Astrocyte (in vitro differentiated cells and primary cell): Measurements from ENCODE around the gene KIRREL3. TPM values are rescaled to one million over a fixed set of nuclear protein-coding genes. Genes with fewer than 3 reads are reported as not detected.

Experiments
- DNase-seq: peaks from one replicate; pipeline ENCODE4 v3.0.0-alpha.2; 2010; ENCODE audit warnings: low read depth
- FAIRE-seq: peaks from 2 replicates; lab custom pipeline; 2011; peaks lifted over from hg19 to GRCh38; lab: Jason Lieb, UNC
- H2AFZ ChIP-seq: 2 replicates; pipeline ENCODE4 v1.6.0; 2012; ENCODE audit warnings: low read depth, low read length, inconsistent platforms
- H3K27ac ChIP-seq: 2 replicates; pipeline ENCODE4 v1.5.1; 2011; ENCODE audit warnings: low read depth, low read length, inconsistent platforms
- H3K27me3 ChIP-seq: 2 replicates; pipeline ENCODE4 v1.6.0; 2011; ENCODE audit warnings: low read length, inconsistent platforms; ENCODE audit not compliant: insufficient read depth
- H3K36me3 ChIP-seq: 2 replicates; pipeline ENCODE4 v1.5.1; 2011; ENCODE audit warnings: low read length, inconsistent platforms; ENCODE audit not compliant: insufficient read depth
- H3K4me1 ChIP-seq: 2 replicates; pipeline ENCODE4 v1.5.1; 2011; ENCODE audit warnings: low read length, inconsistent platforms; ENCODE audit not compliant: insufficient read depth
- H3K4me2 ChIP-seq: 2 replicates; pipeline ENCODE4 v1.6.0; 2012; ENCODE audit warnings: low read length, inconsistent platforms
- H3K4me3 ChIP-seq: 2 replicates; pipeline ENCODE4 v1.5.1; 2011; ENCODE audit warnings: low read depth, mild to moderate bottlenecking, low read length, inconsistent platforms; ENCODE audit not compliant: insufficient read depth
- H3K79me2 ChIP-seq: 2 replicates; pipeline ENCODE4 v1.6.0; 2012; ENCODE audit warnings: mild to moderate bottlenecking, low read length, inconsistent platforms; ENCODE audit not compliant: insufficient read depth
- H3K9ac ChIP-seq: 2 replicates; pipeline ENCODE4 v1.6.0; 2012; ENCODE audit warnings: mild to moderate bottlenecking, low read length, inconsistent platforms
- H3K9me3 ChIP-seq: 2 replicates; pipeline ENCODE4 v1.5.1; 2012; ENCODE audit warnings: low read depth, mild to moderate bottlenecking, low read length, inconsistent platforms; ENCODE audit not compliant: insufficient read depth
- H4K20me1 ChIP-seq: 2 replicates; pipeline ENCODE4 v1.6.0; 2012; ENCODE audit warnings: low read length, inconsistent platforms; ENCODE audit not compliant: insufficient read depth
- H3K27ac Mint-ChIP-seq: one replicate; pipeline ENCODE4 v1.8.0; 2021; ENCODE audit warnings: mild to moderate bottlenecking, mixed read lengths; ENCODE audit not compliant: unreplicated experiment
- H3K27me3 Mint-ChIP-seq: one replicate; pipeline ENCODE4 v1.8.0; 2021; ENCODE audit warnings: low read depth, mixed read lengths; ENCODE audit not compliant: unreplicated experiment
- H3K36me3 Mint-ChIP-seq: one replicate; pipeline ENCODE4 v1.8.0; 2021; ENCODE audit warnings: low read depth, mixed read lengths; ENCODE audit not compliant: unreplicated experiment
- H3K4me1 Mint-ChIP-seq: one replicate; pipeline ENCODE4 v1.8.0; 2021; ENCODE audit warnings: low read depth, mixed read lengths; ENCODE audit not compliant: unreplicated experiment
- H3K4me3 Mint-ChIP-seq: one replicate; pipeline ENCODE4 v1.8.0; 2021; ENCODE audit warnings: mild to moderate bottlenecking, moderate library complexity, mixed read lengths; ENCODE audit not compliant: unreplicated experiment
- H3K9me3 Mint-ChIP-seq: one replicate; pipeline ENCODE4 v1.8.0; 2021; ENCODE audit warnings: mild to moderate bottlenecking, mixed read lengths; ENCODE audit not compliant: unreplicated experiment
- EZH2 ChIP-seq: IDR thresholded peaks from 2 replicates; pipeline ENCODE4 v1.6.1; 2012; ENCODE audit warnings: mild to moderate bottlenecking, low read length, inconsistent platforms; ENCODE audit not compliant: insufficient read depth
- total RNA-seq: library from RNA; stranded (reverse); gene quantifications from 2 replicates; pipeline ENCODE4 v1.2.1, GENCODE V29; 2021
- TF ChIP-seq, protein P1 (sequence below): IDR thresholded peaks from 2 replicates; pipeline ENCODE4 v1.5.1; 2011; ENCODE audit warnings: low read depth, mild to moderate bottlenecking, inconsistent platforms, low read length, moderate library complexity; ENCODE audit not compliant: insufficient read depth

KIRREL3 gene
- total RNA-seq, 1 donor from 2014 or later = 0.91 TPM

GRCh38 chr11:126444072-126444471 lies 556.5 kb downstream of the KIRREL3 start:
- no peaks in the 10 kb centered on the region for H3K9me3 Mint-ChIP-seq
- no peak for DNase-seq
- no peaks in the 10 kb centered on the region for H3K4me1 ChIP-seq

GRCh38 chr11:126443120-126443519 lies 557.5 kb downstream of the KIRREL3 start:
- Mint-ChIP-seq H3K27me3 (peaks cover 50% of the 10 kb centered on the region), H3K36me3 (no peaks in the 10 kb centered on the region), H3K27ac (no peak overlapping the region), H3K9me3 (no peaks in the 10 kb centered on the region), H3K4me1 (no peaks in the 10 kb centered on the region), H3K4me3 (no peak overlapping the region)
- H3K9me3 ChIP-seq = no peaks in the 10 kb centered on the region
- TF ChIP-seq, protein P1, sequence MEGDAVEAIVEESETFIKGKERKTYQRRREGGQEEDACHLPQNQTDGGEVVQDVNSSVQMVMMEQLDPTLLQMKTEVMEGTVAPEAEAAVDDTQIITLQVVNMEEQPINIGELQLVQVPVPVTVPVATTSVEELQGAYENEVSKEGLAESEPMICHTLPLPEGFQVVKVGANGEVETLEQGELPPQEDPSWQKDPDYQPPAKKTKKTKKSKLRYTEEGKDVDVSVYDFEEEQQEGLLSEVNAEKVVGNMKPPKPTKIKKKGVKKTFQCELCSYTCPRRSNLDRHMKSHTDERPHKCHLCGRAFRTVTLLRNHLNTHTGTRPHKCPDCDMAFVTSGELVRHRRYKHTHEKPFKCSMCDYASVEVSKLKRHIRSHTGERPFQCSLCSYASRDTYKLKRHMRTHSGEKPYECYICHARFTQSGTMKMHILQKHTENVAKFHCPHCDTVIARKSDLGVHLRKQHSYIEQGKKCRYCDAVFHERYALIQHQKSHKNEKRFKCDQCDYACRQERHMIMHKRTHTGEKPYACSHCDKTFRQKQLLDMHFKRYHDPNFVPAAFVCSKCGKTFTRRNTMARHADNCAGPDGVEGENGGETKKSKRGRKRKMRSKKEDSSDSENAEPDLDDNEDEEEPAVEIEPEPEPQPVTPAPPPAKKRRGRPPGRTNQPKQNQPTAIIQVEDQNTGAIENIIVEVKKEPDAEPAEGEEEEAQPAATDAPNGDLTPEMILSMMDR = no peak
- no peak for TF ChIP-seq EZH2
- no peaks in the 10 kb centered on the region for H3K4me1 ChIP-seq
- no peak overlapping the region for H3K4me3 ChIP-seq
- DNase-seq (no peak), FAIRE-seq (no peak)
- H3K27me3 ChIP-seq = no peaks in the 10 kb centered on the region
- H3K4me2 ChIP-seq = no peak overlapping the region
- no peaks in the 10 kb centered on the region for H3K36me3 ChIP-seq
- H4K20me1 ChIP-seq = no peaks in the 10 kb centered on the region
- H2AFZ ChIP-seq = no peak overlapping the region
- H3K9ac ChIP-seq = no peak overlapping the region
- H3K27ac ChIP-seq = no peak overlapping the region
- no peaks in the 10 kb centered on the region for H3K79me2 ChIP-seq

More at GRCh38 chr11:126444072-126444471, 556.5 kb downstream of the KIRREL3 start:
- FAIRE-seq = no peak
- H3K27ac Mint-ChIP-seq = no peak overlapping the region
- no peak overlapping the region for H3K9ac ChIP-seq
- TF ChIP-seq, protein P1 = no peak
- TF ChIP-seq EZH2 = no peak
- no peaks in the 10 kb centered on the region for H3K9me3 ChIP-seq
- no peak overlapping the region for H3K27ac ChIP-seq
- H3K36me3 Mint-ChIP-seq = no peaks in the 10 kb centered on the region
- no peak overlapping the region for H3K4me3 Mint-ChIP-seq
- no peak overlapping the region for H3K4me2 ChIP-seq
- no peaks in the 10 kb centered on the region for H3K36me3 ChIP-seq
- H3K27me3 ChIP-seq = no peaks in the 10 kb centered on the region
- H3K4me1 Mint-ChIP-seq = no peaks in the 10 kb centered on the region
- H3K27me3 Mint-ChIP-seq = peaks cover 52% of the 10 kb centered on the region
- H4K20me1 ChIP-seq = no peaks in the 10 kb centered on the region
- H3K4me3 ChIP-seq = no peak overlapping the region
- H3K79me2 ChIP-seq = no peaks in the 10 kb centered on the region
- H2AFZ ChIP-seq = no peak overlapping the region

DNA sequence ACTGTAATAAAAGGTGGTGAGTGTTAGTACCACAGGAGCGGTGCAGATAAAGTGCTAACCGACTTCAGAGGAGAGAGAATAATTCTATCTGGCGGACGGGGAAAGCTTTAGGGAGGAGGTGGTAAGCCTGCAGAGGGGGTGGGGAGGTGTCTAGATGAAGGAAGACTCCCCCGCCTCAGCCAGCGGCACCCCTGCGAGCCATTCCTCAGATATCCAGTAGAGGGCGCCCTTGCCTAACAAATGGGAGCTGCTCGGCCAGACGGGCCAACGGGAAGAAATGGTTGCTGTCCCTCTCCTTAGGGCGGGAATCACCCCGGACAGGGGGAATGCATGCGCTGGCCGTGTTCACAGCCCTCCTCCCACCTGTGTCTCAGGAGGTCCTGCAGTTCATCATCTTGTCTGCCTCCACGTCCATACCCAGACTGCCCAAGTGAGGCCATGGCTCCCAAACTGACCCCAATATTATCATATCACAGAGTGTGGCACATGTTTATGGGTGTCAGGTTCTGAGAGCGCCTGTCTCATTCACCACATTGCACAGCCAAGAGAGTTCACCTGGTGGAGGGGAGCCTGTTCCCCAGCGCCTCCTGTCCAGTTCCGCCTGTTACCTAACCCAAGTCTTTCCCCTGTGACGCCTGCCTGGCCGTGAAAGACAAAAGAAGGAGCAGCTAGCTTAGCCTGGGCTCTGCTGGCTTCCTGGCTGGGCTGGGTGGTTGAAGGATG lies 559.6 kb downstream of the KIRREL3 start:
- no peak overlapping the region for H3K4me3 ChIP-seq
- no peak overlapping the region for H2AFZ ChIP-seq
- TF ChIP-seq EZH2 = no peak
- TF ChIP-seq, protein P1 = peak; percentile 80
- Mint-ChIP-seq H3K9me3 (no peaks in the 10 kb centered on the region), H3K4me3 (no peak overlapping the region), H3K4me1 (no peaks in the 10 kb centered on the region), H3K27me3 (peaks cover 36% of the 10 kb centered on the region), H3K36me3 (no peaks in the 10 kb centered on the region), H3K27ac (no peak overlapping the region)
- no peaks in the 10 kb centered on the region for H4K20me1 ChIP-seq
- H3K27me3 ChIP-seq = no peaks in the 10 kb centered on the region
- no peaks in the 10 kb centered on the region for H3K4me1 ChIP-seq
- H3K4me2 ChIP-seq = peak overlapping the region; percentile 51
- H3K9ac ChIP-seq = no peak overlapping the region
- no peaks in the 10 kb centered on the region for H3K36me3 ChIP-seq
- FAIRE-seq (no peak), DNase-seq (peak; percentile 28)
- H3K9me3 ChIP-seq = no peaks in the 10 kb centered on the region
- no peaks in the 10 kb centered on the region for H3K79me2 ChIP-seq
- H3K27ac ChIP-seq = no peak overlapping the region
